HG02571 (cell line): ENCODE measurements around the gene TSPAN31.
"Not testable (repeated sequence)": the region's sequence is repeated elsewhere in the genome, so short reads cannot be mapped to it uniquely, and the experiment has no call there.

Source experiments
- ATAC-seq: cut with Tn5 transposase; IDR thresholded peaks from one replicate; pipeline ENCODE4 v1.9.1; 2021; ENCODE audit warnings: mild to moderate bottlenecking, moderate library complexity; ENCODE audit not compliant: unreplicated experiment

TSPAN31 gene

DNA sequence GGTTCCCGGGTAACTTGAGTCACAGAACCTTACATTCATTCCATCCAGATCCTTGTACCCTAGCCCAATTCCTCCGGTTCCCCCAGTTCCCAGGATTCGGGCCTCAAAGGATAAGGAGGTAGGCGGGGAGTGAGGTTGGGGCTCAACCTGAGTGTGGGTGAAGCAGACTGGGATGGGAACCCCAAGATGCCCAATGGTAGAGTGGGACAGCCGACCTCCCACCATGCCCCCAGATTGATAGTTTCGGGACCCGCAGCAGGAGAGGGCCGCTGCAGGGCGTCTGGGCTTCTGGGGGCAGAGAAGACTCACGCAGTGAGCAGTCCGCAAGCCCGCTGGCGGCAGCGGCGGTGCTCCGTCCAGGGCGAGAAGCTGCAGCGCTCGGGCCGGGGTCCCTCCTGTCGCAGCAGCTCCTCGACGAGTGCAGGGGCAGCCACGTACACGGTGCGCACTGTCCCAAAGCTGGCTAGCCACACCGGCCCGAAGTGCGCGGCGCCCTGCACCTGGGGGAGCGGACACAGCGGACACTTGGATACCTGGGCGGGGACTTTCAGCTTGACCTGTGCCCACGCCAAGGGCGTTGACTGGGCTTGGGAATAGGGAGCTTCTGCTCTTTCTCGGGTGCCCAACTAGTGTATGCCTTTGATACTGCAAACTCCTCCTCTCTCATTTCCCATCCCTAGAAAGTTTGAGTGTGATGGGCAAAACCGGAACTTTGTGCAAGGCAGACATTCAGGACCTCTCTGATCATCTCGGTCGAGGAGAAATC is 21.0 kb downstream of the TSPAN31 start:
- ATAC-seq = no peak

- ATAC-seq = no peak
Measured at GRCh38 chr12:57766464-57767304, 21.8 kb downstream of the TSPAN31 start, which contains the start of gene CYP27B1. Gene CYP27B1 (minus strand): TSS chr12:57767078. CDS start chr12:57767041, 37 bp downstream.

- no peak for ATAC-seq
Measured at GRCh38 chr12:57767305-57767698, 22.5 kb downstream of the TSPAN31 start.

DNA sequence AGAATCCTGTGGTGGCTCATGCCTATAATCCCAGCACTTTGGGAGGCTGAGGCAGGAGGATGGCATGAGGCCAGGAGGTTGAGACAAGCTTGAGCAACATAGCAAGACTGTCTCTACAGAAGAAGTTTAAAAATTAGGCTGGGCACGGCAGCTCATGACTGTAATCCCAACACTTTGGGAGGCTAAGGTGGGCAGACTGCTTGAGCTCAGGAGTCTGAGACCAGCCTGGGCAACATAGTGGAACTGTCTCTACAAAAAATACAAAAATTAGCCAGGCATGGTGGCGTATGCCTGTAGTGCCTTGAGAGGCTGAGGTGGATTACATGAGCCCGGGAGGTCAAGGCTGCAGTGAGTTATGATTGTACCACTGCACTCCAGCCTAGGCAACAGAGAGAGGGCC is 23.0 kb downstream of the TSPAN31 start:
- ATAC-seq = no peak

GRCh38 chr12:57769594-57769993 is 24.8 kb downstream of the TSPAN31 start:
- no peak for ATAC-seq

- no peak for ATAC-seq
Measured at GRCh38 chr12:57770734-57771133, 25.9 kb downstream of the TSPAN31 start.

DNA sequence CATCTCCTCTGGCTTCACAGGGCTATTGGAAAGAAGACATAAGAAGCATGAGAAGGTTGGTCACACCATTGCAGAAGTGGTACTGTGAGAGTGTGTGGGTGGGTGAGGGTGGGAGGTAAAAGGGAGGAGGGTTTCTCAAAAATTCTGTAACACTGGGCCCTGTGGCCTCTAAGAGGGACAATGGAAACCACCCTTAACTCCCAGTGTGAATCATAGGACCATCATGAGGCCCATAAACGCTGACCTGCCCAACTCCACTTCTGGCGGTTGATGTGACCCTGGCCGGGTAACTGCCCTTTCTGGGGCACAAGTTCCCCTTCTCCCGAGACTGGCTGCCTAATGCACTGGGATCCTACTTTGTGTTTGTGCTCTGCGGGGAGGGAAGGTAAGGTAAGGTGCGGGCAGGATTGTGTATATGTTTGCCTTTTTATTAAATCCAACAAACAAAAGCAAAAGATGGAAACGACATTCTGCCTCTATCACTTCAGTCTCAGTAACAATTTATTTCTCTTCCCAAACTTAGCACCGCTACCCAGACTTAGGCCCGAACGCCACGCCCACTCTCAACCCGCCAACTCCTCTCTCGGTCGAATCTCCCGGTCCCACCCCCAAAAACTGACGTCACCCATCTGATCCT is 26.5 kb downstream of the TSPAN31 start:
- peak; percentile 59 for ATAC-seq

DNA sequence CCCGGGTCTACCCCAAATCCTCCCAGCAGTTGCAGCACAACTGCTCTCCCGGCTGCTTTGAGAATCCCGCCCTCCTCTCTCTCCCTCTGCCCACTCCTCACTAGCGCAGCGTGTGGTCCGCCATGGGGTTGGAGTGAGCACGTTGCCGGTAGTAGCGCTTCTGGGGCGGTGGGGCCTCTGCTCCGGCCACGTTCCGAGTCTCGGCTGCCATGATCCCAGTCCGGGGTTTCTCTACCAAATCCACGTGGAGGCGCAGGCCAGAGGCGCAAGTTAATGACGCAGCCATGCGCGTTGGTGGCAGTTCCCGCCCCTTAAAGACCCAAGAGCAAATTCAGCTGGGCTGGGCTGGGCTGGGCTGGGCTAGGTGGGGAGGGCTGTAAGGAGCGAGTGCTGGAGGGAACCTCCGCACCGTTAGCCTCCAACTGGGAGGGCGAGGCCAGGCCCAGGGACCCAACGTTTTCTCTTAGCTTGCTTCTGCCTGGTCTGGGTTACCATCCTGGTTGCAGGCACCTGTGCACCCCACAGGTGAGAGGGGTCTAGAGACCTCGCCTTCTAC is 27.1 kb downstream of the TSPAN31 start, which contains the start of gene METTL1:
Gene METTL1 (minus strand): TSS at position 233 of the 556 bp plus-strand sequence. CDS start 22 bp downstream, at position 211.
- ATAC-seq = peak; percentile 79

DNA sequence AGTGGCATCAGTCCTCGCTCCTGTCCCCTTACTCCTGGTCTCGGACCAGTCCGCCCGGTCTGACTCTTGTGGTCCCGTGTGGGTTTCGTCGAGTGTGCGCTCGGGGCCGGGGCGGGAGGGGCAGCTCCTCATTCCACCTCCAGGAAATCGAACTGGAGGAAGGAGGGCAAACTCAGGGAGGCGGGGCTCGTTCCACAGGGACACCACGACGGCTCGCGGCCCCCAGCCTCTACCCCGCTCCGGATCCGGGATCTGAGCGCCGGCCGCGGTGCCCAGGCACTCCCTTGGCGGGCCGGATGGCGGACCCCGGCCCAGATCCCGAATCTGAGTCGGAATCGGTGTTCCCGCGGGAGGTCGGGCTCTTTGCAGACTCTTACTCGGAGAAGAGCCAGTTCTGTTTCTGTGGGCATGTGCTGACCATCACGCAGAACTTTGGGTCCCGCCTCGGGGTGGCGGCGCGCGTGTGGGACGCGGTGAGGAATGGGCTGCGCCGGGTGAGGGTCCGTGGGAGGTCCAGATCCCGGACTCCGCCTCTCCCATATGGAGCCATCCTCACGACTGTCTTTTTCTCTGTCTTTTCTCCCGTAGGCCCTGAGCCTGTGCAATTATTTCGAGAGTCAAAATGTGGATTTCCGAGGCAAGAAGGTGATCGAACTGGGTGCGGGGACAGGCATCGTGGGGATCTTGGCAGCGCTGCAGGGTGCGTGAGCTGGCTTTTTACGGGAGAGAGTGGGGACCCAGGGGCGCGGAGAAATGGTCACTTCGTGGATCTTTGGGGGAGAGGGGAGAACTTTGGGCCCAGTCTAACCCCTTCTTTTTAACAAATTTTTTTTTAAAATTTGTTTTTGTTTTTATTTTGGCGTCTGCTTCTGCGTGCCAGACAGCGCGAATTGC is 27.8 kb downstream of the TSPAN31 start, which contains the start of gene EEF1AKMT3:
Gene EEF1AKMT3 (plus strand): TSS at position 186 of the 894 bp plus-strand sequence. CDS start 111 bp downstream, at position 297.
- no peak for ATAC-seq

- ATAC-seq = not testable (repeated sequence)
Measured at GRCh38 chr12:57774634-57775033, 29.8 kb downstream of the TSPAN31 start.

GRCh38 chr12:57775044-57775443 is 30.2 kb downstream of the TSPAN31 start:
- no peak for ATAC-seq

DNA sequence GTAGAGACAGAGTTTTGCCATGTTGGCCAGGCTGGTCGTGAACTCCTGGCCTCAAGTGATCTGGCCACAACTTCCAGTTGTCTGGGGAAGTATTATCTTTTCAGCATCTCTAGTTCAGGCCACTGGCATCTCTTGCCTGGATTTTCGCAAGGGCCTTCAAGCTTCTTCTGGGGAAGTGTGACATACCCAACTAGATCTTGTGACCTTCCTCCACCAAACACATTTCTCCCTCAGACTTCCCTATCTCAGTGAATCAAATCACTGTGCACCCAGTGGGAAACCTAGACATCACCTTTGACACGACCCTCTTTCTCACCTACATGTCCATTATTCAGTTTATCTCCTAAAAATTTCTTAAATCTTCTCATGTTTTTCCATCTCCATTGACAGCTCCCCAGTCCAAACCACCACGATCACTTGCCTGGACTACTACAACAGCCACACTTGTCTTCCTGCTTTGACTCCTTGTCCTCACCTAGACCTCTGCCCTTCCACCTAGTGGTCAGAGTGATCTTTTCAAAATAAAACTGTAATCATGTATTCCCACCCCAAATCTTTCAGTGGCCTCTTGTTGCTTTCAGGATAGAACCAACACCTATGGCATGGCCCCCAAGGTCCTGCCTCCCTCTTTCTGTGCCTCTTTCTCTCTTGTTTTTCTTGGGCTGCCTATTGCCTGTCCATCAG is 30.9 kb downstream of the TSPAN31 start:
- ATAC-seq = no peak

DNA sequence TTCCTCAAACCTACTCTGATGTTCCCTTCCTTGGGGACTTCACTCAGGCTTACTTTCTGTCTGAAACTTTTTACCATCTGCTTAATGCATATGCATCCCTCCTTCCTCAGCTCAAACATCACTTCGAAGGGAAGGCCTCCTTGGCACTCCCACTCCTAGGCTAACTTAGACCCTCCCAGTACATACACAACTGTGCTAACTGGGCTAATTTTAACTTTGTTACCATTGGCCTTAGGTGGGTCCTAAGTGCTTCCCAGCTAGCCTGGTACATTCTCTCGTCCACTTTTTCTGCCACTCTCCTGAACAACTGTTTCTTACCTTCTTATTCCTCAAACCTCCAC is 31.4 kb downstream of the TSPAN31 start:
- ATAC-seq = no peak

- ATAC-seq = no peak
Measured at GRCh38 chr12:57777367-57777766, 32.5 kb downstream of the TSPAN31 start.

GRCh38 chr12:57777911-57778310 is 33.1 kb downstream of the TSPAN31 start:
- ATAC-seq = no peak

DNA sequence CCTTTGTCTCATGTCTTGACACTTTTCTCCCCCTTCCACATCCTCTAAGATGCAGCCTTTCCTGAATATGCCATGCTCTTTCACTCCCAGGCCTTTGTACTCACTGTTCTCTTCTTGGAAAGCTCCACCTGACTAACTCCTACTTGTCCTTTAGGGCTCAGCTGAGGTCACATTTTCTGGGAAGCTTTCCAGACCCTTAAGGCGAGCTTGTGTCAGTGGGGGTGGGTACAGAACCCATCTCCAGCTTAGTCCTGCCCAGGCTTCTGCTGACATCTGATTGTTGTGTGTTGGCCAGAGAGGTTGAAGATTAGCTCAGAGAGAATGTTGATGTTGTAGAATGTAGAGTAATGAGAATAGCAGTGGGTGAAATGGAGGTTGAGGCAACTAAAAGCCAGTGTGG is 34.9 kb downstream of the TSPAN31 start:
- no peak for ATAC-seq

- ATAC-seq = no peak
Measured at GRCh38 chr12:57780284-57780897, 35.6 kb downstream of the TSPAN31 start.

- no peak for ATAC-seq
Measured at GRCh38 chr12:57781244-57781643, 36.4 kb downstream of the TSPAN31 start.

- ATAC-seq = no peak
Measured at GRCh38 chr12:57781801-57782200, 37.0 kb downstream of the TSPAN31 start.
